ENCODE results near the gene AFF3. TPM values are rescaled to one million over a fixed set of nuclear protein-coding genes. Genes with fewer than 3 reads are reported as not detected.

The AFF3 gene
- total and polyA plus RNA-seq, 2 of the 4 experiments (the other 2 are of a cell fraction) = 12.9 to 14.3 TPM

- no peaks in the 10 kb centered on the region for H4K20me1 ChIP-seq (ENCODE audit: insufficient read depth, low read length)
- DNase-seq (no peak), ATAC-seq (ENCODE audit: low read depth) (no peak)
- no peaks in the 10 kb centered on the region for H3K4me1 ChIP-seq (ENCODE audit: control insufficient read depth, insufficient read depth, low read length)
- H2BK20ac ChIP-seq (ENCODE audit: low read depth, low read length) = no peak overlapping the region
- H4K8ac ChIP-seq (ENCODE audit: low read depth in 2 of 2, low read length in 2 of 2) = no peak overlapping the region
- in situ Hi-C loops (cut with MboI; ENCODE audit: low sequenced_read_pairs) = loop anchor here (25.0 kb wide), 1 partner anchor 877 kb away; no protein-coding TSS in a partner anchor
- H3K56ac ChIP-seq (ENCODE audit: extremely low read depth, insufficient read depth, low read length) = no peak overlapping the region
- peaks cover 16% of the 10 kb centered on the region for H3K27me3 ChIP-seq (ENCODE audit: control insufficient read depth, insufficient read depth, low read length)
- CTCF ChIA-PET = no interaction called here
- dilution Hi-C loops (cut with HindIII; ENCODE audit: low sequenced_read_pairs, unreplicated experiment) = no loop called here
- no peak overlapping the region for H2BK15ac ChIP-seq (ENCODE audit: low read depth, low read length)
- no peak overlapping the region for H2AFZ ChIP-seq (replicated peaks; ENCODE audit: low read length, poor library complexity)
- no peaks in the 10 kb centered on the region for H3K9me1 ChIP-seq (ENCODE audit: insufficient read depth, low read length)
- no peak overlapping the region for H3K14ac ChIP-seq (replicated peaks; ENCODE audit: low read depth, low read length)
- H3K4me3 ChIP-seq (ENCODE audit: insufficient read depth, low read depth, low read length) = no peak overlapping the region
- no peaks in the 10 kb centered on the region for H3K36me3 ChIP-seq (ENCODE audit: control insufficient read depth, insufficient read depth, low read length)
- H3K23ac ChIP-seq (ENCODE audit: low read depth, low read length) = no peak overlapping the region
- no peak overlapping the region for H4K5ac ChIP-seq (ENCODE audit: low read depth, low read length)
- H2AK9ac ChIP-seq (replicated peaks; ENCODE audit: low read depth, low read length, poor library complexity) = no peak overlapping the region
- H2BK120ac ChIP-seq (ENCODE audit: low read depth, low read length) = no peak overlapping the region
- no peak overlapping the region for H2BK5ac ChIP-seq (ENCODE audit: low read depth, low read length, poor library complexity, severe bottlenecking)
- no peak overlapping the region for H3K18ac ChIP-seq (ENCODE audit: low read depth, low read length)
- no peak overlapping the region for H3K4me2 ChIP-seq (ENCODE audit: low read depth, low read length)
- H3K9ac ChIP-seq (ENCODE audit: low read depth, low read length) = no peak overlapping the region
- no CpG with 5 or more reads among the region's 4 CpGs for WGBS, 2 experiments (ENCODE audit: extremely low coverage in 2 of 2, insufficient read length in 1 of 2)
- H3K9me3 ChIP-seq (ENCODE audit: control insufficient read depth, insufficient read depth, low read length) = no peaks in the 10 kb centered on the region
- BruUV-seq (replicated peaks) = no TSS peak
- H3K4ac ChIP-seq (ENCODE audit: low read depth, low read length) = no peak overlapping the region
- TF ChIP-seq FOS (IDR thresholded peaks at IDR 0.05; ENCODE audit: low read depth, low read length) (no peak), MAZ (IDR thresholded peaks at IDR 0.05; ENCODE audit: borderline replicate concordance, low read depth, low read length) (no peak), NFE2L2 (IDR thresholded peaks at IDR 0.05; ENCODE audit: low read depth, low read length) (no peak), RAD21 (IDR thresholded peaks at IDR 0.05; ENCODE audit: low read length) (no peak), MAFK (IDR thresholded peaks at IDR 0.05; ENCODE audit: low read depth, low read length) (no peak), CHD1 (IDR thresholded peaks at IDR 0.05; ENCODE audit: low read depth, low read length) (no peak)
- no peaks in the 10 kb centered on the region for H3K79me1 ChIP-seq (ENCODE audit: low read depth in 1 of 2, low read length in 2 of 2)
- H4K91ac ChIP-seq (ENCODE audit: insufficient read depth, low read depth, low read length) = no peak overlapping the region
- H2AK5ac ChIP-seq (ENCODE audit: low read depth, low read length) = no peak overlapping the region
- POLR2A ChIA-PET (ENCODE audit: unreplicated experiment) = no interaction called here
- intact Hi-C loops (cut with micrococcal nuclease) = no loop called here
- H3K27ac ChIP-seq (ENCODE audit: insufficient read depth, low read length) = no peak overlapping the region
Observed at GRCh38 chr2:99514357-99514756, 628.0 kb downstream of the AFF3 start.

All from IMR-90 (cell line).